NCI-H2171 treated with DMSO at 0.1 percent for 48 hours (cell line): ENCODE data around the gene FTO.

Experiments used
- DNase-seq: peaks from one replicate; lab custom pipeline; 2025; lab: John Stamatoyannopoulos, UW

Gene FTO

GRCh38 chr16:53967572-53967971, 263.6 kb downstream of the FTO start:
- no peak for DNase-seq

DNA sequence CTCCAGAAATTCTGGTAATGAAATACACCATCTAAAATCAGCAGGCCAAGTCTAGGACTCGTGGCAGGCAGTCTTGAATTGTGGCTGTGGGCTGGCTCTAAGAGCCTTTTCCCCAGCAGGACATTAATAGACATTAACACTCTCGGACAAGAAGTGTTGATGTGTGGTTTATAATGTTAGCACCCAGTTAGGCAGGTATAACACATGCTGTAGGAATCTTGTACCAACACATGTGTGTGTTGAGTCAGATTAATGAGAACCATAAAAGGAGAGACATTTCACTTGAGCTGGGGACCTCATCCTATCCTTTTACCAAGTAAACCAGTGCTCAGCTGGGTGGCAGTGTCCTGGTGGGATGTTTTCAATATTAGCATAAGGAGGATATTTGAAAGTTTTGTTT, 264.5 kb downstream of the FTO start:
- DNase-seq = no peak

- peak; percentile 64 for DNase-seq
Observed at GRCh38 chr16:53968896-53969295, 264.9 kb downstream of the FTO start.

- no peak for DNase-seq
Observed at GRCh38 chr16:53971616-53972015, 267.7 kb downstream of the FTO start.

- DNase-seq = no peak
Observed at GRCh38 chr16:53973021-53973420, 269.1 kb downstream of the FTO start.

- DNase-seq = no peak
Observed at GRCh38 chr16:53974484-53975080, 270.6 kb downstream of the FTO start.

GRCh38 chr16:53980675-53981074, 276.7 kb downstream of the FTO start:
- DNase-seq = no peak

GRCh38 chr16:53982631-53983042, 278.7 kb downstream of the FTO start:
- DNase-seq = no peak

DNA sequence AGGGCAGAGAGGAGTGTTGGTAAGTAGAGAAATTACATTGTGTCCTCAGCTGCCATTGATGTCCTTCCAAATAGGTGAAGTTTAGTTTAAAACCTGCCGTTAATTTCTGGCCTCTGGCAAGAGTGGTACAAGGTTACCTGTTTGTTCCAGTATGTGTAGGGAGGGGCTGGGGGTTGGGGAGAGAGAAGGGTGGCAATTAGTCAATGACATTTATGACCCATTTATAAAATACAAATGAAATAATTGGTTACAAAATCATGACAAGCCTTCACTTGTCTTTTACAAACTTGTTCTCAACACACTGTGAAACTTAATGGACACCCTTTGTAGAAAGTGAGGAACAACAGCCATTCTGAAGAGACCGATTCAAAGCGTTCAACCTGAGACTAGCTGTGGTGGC, 281.0 kb downstream of the FTO start:
- DNase-seq = no peak

DNA sequence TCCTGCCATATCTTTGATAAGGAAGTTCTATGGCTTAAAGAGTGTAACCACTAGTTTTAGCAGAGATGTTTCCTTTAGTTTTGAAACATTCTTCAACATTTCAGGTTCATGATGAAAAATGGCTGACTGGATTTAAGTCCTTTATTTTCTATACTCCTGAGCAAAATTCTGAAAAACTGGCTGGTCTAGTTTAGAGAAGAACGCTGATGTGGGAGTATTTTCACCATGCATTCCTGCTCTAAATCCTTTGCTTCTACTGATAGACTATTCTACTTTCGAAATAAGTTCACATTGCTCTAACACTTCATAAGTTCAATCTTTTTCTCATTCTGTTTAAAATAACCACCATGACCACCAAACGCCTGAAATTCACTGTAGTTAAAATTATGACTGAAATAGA, 281.9 kb downstream of the FTO start:
- DNase-seq = no peak

DNA sequence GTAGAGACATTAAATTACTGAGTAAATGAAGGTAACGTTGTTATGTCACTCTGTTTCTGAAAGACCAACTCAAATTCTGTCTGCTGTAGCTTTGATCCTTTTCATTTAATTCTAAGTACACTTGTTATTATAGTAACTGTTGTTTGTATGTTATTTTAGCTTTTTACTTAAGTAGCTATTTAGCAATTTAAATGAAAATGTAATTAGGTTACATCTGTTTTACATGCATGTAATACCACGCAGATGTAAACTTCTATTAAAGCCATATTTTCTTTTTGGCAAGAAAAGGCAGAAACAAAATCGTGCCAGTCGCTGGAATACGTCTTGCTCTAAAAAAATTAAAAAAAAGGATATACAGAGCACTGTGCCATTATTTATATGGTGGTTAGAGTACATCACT, 282.8 kb downstream of the FTO start:
- DNase-seq = no peak

DNA sequence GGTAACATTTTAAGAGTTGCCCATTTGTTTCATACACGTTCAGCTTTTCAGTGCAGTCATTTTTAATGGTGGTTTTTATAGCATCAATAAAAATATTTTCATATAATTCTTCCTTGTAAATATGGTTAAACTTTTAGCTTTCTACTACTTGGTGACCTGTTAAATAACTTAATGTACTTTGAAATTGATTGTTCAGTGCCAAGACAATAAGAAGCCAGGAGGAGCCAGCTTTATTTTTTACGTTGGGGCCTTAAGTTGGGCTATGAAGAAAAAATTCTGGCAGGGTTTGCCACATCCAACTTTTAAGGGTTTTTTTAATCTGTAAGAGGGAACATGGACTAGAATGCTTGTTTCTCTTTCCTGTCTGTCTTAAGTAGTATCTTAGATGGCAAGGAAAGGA, 284.2 kb downstream of the FTO start:
- no peak for DNase-seq

DNA sequence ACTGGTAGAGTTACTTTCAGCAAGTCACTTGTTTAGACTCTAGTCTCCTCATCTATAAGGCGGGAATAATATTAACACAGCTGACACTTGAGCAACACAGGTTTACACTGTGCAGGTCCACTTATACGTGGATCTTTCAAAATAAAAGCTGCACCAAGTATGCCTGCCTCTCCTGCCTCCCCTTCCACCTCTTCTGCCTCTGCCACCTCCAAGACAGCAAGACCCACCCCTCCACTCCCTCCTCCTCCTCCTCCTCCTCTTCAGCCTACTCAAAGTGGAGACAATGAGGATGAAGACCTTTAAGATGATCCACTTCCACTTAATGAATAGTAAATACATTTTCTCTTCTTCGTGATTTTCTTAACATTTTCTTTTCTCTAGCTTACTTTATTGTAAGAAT, 285.6 kb downstream of the FTO start:
- no peak for DNase-seq

GRCh38 chr16:53991754-53992378, 287.9 kb downstream of the FTO start:
- no peak for DNase-seq

DNA sequence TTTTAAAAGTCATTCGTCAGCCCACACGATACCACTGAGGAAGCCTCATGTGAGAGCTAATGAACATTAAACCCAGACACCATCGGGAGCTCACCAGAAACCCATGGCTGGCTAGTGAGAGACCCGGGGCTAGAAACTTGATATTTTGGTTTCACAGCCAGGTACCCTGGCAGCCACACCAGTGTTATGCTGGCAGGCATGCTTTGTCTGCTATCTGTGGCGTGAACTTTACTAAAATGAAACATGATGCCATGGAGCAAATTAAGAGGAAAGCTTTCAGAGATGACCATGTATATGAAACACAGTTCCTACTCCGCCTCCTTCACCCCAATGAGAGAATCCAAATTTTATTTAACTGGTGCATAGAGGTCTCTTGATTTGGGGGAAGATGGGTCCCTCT, 291.4 kb downstream of the FTO start:
- DNase-seq = peak; percentile 23

DNA sequence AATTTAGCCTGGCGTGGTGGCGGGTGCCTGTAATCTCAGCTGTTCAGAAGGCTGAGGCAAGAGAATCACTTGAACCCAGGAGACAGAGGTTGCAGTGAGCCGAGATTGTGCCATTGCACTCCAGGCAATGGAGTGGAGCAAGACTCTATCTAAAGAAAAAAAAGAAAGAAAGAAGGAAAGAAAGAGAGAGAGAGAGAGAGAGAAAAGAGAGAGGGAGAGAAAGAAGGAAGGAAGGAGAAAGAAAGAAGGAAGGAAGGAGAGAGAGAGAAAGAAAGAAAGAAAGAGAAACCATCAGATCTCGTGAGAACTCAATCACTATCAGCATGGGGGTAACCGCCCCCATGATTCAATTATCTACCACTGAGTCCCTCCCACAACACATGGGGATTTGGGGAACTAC, 293.0 kb downstream of the FTO start:
- no peak for DNase-seq

DNA sequence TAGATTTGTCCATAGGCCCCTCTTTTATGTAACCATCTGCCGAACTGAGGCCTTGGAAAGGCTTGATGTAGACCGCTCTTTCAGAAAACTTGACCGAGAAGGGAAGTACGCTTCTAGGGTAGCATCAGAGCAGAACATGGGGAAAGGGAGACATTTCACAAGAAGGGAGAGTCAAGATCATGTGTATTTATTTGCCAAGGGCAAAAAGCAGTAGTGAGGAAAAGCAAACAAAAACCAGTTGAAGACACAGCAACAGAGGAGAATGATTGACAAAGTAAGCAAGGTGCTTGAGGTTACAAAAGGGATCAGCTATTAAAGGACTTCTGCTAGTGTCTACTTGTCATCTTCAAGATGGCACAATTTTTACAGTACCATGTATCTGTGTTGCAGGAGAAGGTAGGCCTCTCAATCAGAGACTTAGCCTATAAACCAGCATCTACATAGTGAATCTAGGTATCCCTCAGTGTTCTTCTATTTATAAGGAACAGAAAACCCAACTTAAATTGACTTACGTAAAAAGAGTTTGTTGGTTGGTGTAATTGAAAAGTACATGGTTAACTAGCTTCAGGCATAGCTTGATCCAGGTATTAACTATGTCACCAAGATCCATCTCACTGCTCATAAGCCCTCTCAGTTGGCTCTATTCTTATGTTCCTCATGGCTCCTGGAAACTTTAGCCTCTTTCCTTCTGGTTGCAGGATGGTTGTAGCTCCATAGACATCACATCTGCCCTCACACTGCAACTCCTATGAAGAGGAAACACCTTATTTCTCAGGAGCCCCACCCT, 294.3 kb downstream of the FTO start:
- DNase-seq = no peak

DNA sequence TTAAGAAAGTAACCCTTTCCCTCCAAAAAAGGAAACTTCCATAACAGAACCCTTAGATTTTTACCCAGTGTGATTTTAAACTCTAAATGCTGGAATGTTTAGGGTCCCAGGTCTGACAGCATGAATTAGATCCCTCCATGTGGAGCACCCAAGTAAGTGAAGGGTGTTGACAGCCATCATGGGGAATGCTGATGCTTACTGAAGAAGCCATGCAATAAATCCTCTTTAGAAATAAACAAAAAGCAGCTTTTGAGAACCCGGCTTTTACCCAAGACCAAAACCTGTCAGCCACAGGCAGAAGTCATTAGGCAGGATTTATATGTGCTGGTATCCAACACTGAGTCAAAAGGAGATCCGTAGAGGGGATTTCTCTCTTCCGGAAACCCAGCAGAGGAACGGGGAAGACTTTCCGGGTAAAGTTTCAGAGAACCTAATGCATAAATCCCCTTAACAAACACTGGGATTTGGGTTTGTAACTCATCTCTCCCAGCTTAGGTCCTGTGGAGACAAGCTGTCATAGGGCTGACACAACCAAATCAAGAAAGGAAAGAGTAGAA, 295.1 kb downstream of the FTO start:
- DNase-seq = no peak

GRCh38 chr16:53999841-54000240, 295.9 kb downstream of the FTO start:
- no peak for DNase-seq

DNA sequence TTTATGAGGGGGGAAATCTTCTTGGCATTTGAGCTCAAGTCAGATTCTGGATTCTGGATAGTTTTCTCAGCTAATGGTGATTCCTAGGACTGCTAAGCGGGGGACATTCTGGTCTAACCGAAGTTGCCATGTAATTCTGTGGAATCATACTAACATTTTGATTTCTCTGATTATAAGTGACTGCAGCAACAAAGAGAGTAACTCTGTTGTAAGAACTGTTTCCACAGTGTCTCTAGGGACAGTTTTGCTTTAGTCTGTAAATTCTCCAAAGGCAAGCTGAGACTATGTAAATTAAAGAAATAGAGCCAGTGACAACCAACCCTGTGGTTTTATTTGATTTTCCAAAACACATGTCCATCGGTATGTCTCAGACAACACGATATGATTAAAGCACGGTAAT, 296.4 kb downstream of the FTO start:
- DNase-seq = no peak

- DNase-seq = peak; percentile 3
Observed at GRCh38 chr16:54006693-54007092, 302.7 kb downstream of the FTO start.

GRCh38 chr16:54007504-54007903, 303.5 kb downstream of the FTO start:
- no peak for DNase-seq
